SK-N-SH (cell line): Measurements from ENCODE around the gene CD40LG. TPM values are rescaled to one million over a fixed set of nuclear protein-coding genes. Genes with fewer than 3 reads are reported as not detected.

Experiments used
- CTCF ChIA-PET: fragments of 300-600, 350-600 bp; formaldehyde crosslinking; extraction: SDS; loops from one replicate; lab custom pipeline; 2021; lab: Yijun Ruan, JAX
- POLR2A ChIA-PET: fragments of 350-600 bp; sonication (Branson Sonifier 250); formaldehyde crosslinking; extraction: SDS; loops from one replicate; lab custom pipeline; 2020; ENCODE audit warnings: antibody characterized with exemption, inconsistent platforms; lab: Yijun Ruan, JAX
- DNase-seq: peaks from one replicate; pipeline ENCODE4 v3.0.0; 2012
- H2AFZ ChIP-seq: fragments of 200-600 bp; sonication (generic); 2 replicates; pipeline ENCODE4 v1.8.1; 2016; ENCODE audit warnings: antibody characterized with exemption, mild to moderate bottlenecking, low read depth
- H3F3A ChIP-seq: fragments of 200-600 bp; sonication (generic); replicated peaks from 2 replicates; pipeline ENCODE3; 2016; ENCODE audit warnings: antibody characterized with exemption, mild to moderate bottlenecking; ENCODE audit not compliant: insufficient read depth
- H3K27ac ChIP-seq, 2 experiments: fragments of 200-500 bp in 1 of 2; fragments of 200-600 bp in 1 of 2; sonication (Bioruptor generic) in 1 of 2; sonication (generic), shearing (Covaris generic) in 1 of 2; 2 replicates each; pipeline versions ENCODE4 v1.5.1 to v1.6.1; 2014 to 2016; ENCODE audit warnings: low read depth in 2 of 2, inconsistent platforms in 1 of 2, low read length in 1 of 2, mild to moderate bottlenecking in 1 of 2, mixed read lengths in 1 of 2
- H3K27me3 ChIP-seq: fragments of 200-600 bp; sonication (generic), shearing (Covaris generic); 2 replicates; pipeline ENCODE4 v1.6.1; 2016; ENCODE audit warnings: mixed run types; ENCODE audit not compliant: insufficient read depth
- H3K36me3 ChIP-seq, 2 experiments: fragments of 200-500 bp in 1 of 2; fragments of 200-600 bp in 1 of 2; sonication (Bioruptor generic) in 1 of 2; sonication (generic) in 1 of 2; replicated peaks in 1 of 2; 2 replicates each; pipeline versions ENCODE3 to v1.5.1; 2014 to 2016; ENCODE audit warnings: low read length in 1 of 2, mild to moderate bottlenecking in 1 of 2; ENCODE audit not compliant: insufficient read depth in 2 of 2, control insufficient read depth in 1 of 2
- H3K4me1 ChIP-seq, 2 experiments: fragments of 200-500 bp in 1 of 2; fragments of 200-600 bp in 1 of 2; sonication (Bioruptor generic) in 1 of 2; sonication (generic), shearing (Covaris generic) in 1 of 2; 2 replicates each; pipeline versions ENCODE4 v1.5.1 to v1.6.1; 2014 to 2016; ENCODE audit warnings: low read depth in 1 of 2, low read length in 1 of 2, mixed run types in 1 of 2; ENCODE audit not compliant: insufficient read depth in 2 of 2, control insufficient read depth in 1 of 2
- H3K4me2 ChIP-seq: fragments of 200-600 bp; sonication (generic), shearing (Covaris generic); 2 replicates; pipeline ENCODE4 v1.6.1; 2017; ENCODE audit warnings: mixed run types
- H3K4me3 ChIP-seq, 2 experiments: fragments of 200-500 bp in 1 of 2; fragments of 200-600 bp in 1 of 2; sonication (Bioruptor generic) in 1 of 2; sonication (generic), shearing (Covaris generic) in 1 of 2; 2 replicates each; pipeline versions ENCODE4 v1.5.1 to v1.8.1; 2014 to 2016; ENCODE audit warnings: low read depth in 2 of 2, inconsistent platforms in 1 of 2, low read length in 1 of 2, mild to moderate bottlenecking in 1 of 2, mixed read lengths in 1 of 2, moderate library complexity in 1 of 2
- H3K79me2 ChIP-seq: fragments of 200-600 bp; sonication (generic); 2 replicates; pipeline ENCODE4 v1.8.1; 2017; ENCODE audit warnings: mild to moderate bottlenecking; ENCODE audit not compliant: insufficient read depth
- H3K9ac ChIP-seq: fragments of 200-600 bp; sonication (generic); 2 replicates; pipeline ENCODE4 v1.6.1; 2017; ENCODE audit warnings: mixed run types
- H3K9me2 ChIP-seq: fragments of 200-600 bp; sonication (generic); 2 replicates; pipeline ENCODE4 v1.6.1; 2017; ENCODE audit warnings: mixed run types
- H3K9me3 ChIP-seq: fragments of 200-600 bp; sonication (generic); 2 replicates; pipeline ENCODE4 v1.6.1; 2017; ENCODE audit warnings: mixed run types, mild to moderate bottlenecking, moderate library complexity
- H4K20me1 ChIP-seq: fragments of 200-600 bp; sonication (generic); 2 replicates; pipeline ENCODE4 v1.6.1; 2017; ENCODE audit warnings: mild to moderate bottlenecking, mixed run types; ENCODE audit not compliant: insufficient read depth
- FOSL2 ChIP-seq: IDR thresholded peaks from 2 replicates; pipeline ENCODE4 v1.4.0; 2012; ENCODE audit warnings: low read depth, mild to moderate bottlenecking, moderate library complexity, borderline replicate concordance
- IRF3 ChIP-seq: fragments of 150-350 bp; IDR thresholded peaks from 2 replicates; pipeline ENCODE4 v1.6.1; 2016; ENCODE audit warnings: mild to moderate bottlenecking, low read depth, low read length
- JUND ChIP-seq: IDR thresholded peaks from 2 replicates; pipeline ENCODE4 v1.4.0; 2012
- NFIC ChIP-seq: IDR thresholded peaks from 2 replicates; pipeline ENCODE4 v1.4.0; 2012; ENCODE audit warnings: borderline replicate concordance
- NRF1 ChIP-seq: IDR thresholded peaks from 2 replicates; pipeline ENCODE4 v1.6.1; 2012; ENCODE audit warnings: low read depth, mild to moderate bottlenecking, low read length
- POLR2AphosphoS5 ChIP-seq: IDR thresholded peaks from 2 replicates; pipeline ENCODE4 v1.6.1; 2012; ENCODE audit warnings: low read depth, low read length
- SMC3 ChIP-seq: IDR thresholded peaks from 2 replicates; pipeline ENCODE4 v1.6.1; 2012; ENCODE audit warnings: low read depth, low read length, improper control_type of control experiment
- USF1 ChIP-seq: IDR thresholded peaks from 2 replicates; pipeline ENCODE4 v1.4.0; 2012; ENCODE audit warnings: low read depth, borderline replicate concordance
- whole genome bisulfite sequencing: methylation state at CpG from one replicate; pipeline ENCODE4 v1.1.6; 2017; ENCODE audit warnings: low lambda C conversion rate; 5-methylcytosine and 5-hydroxymethylcytosine counted together
- polyA plus RNA-seq, 3 experiments: library from polyadenylated mRNA; depleted of rRNA; stranded (reverse); fragments of >200 nt; gene quantifications; 2 replicates each; pipeline ENCODE4 v1.2.3, GENCODE V29; 2012

CD40LG gene
- polyA plus RNA-seq, 1 of the 3 experiments (the other 2 are of a cell fraction) = not detected

- TF ChIP-seq IRF3 (no peak), FOSL2 (no peak)
Observed at GRCh38 chrX:136666088-136666487, 18.1 kb downstream of the CD40LG start (continued).

- H3F3A ChIP-seq = no peaks in the 10 kb centered on the region
- H3K9me2 ChIP-seq = no peaks in the 10 kb centered on the region
- no peaks in the 10 kb centered on the region for H3K79me2 ChIP-seq
- TF ChIP-seq JUND (no peak), POLR2AphosphoS5 (no peak), IRF3 (no peak), NRF1 (no peak), SMC3 (no peak), USF1 (no peak), FOSL2 (no peak)
- no peak overlapping the region for H3K4me3 ChIP-seq
- H3K27ac ChIP-seq = no peak overlapping the region
- H4K20me1 ChIP-seq = no peaks in the 10 kb centered on the region
- no peak overlapping the region for H2AFZ ChIP-seq
- 41% methylated on average over 10 of the region's 10 CpGs for WGBS
- H3K4me2 ChIP-seq = no peak overlapping the region
- H3K4me1 ChIP-seq = no peaks in the 10 kb centered on the region
- no peaks in the 10 kb centered on the region for H3K36me3 ChIP-seq
- DNase-seq = no peak
- CTCF ChIA-PET = no interaction called here
- H3K9ac ChIP-seq = no peak overlapping the region
- no peaks in the 10 kb centered on the region for H3K27me3 ChIP-seq
- POLR2A ChIA-PET = no interaction called here
- no peaks in the 10 kb centered on the region for H3K9me3 ChIP-seq
Observed at GRCh38 chrX:136667446-136668168, 19.6 kb downstream of the CD40LG start.

GRCh38 chrX:136671006-136671610 lies 23.1 kb downstream of the CD40LG start:
- no peak overlapping the region for H3K4me2 ChIP-seq
- ChIA-PET POLR2A (no interaction called here), CTCF (interaction anchor here (1.9 kb wide), 1 partner anchor 24 kb away, joined by 4 read pairs; no protein-coding TSS in a partner anchor)
- H3K9ac ChIP-seq = no peak overlapping the region
- no peaks in the 10 kb centered on the region for H3K79me2 ChIP-seq
- H3K4me3 ChIP-seq = no peak overlapping the region
- no peaks in the 10 kb centered on the region for H3K27me3 ChIP-seq
- 41% methylated on average over 3 of the region's 3 CpGs for WGBS
- H3F3A ChIP-seq = no peaks in the 10 kb centered on the region
- no peaks in the 10 kb centered on the region for H3K9me3 ChIP-seq
- no peak overlapping the region for H3K27ac ChIP-seq
- no peak overlapping the region for H2AFZ ChIP-seq
- no peak for TF ChIP-seq USF1
- no peak for TF ChIP-seq NFIC
- TF ChIP-seq, all 33 proteins: peak for 0
- Histone ChIP-seq H3K4me1 (no peaks in the 10 kb centered on the region), H3K36me3 (no peaks in the 10 kb centered on the region), H4K20me1 (no peaks in the 10 kb centered on the region), H3K9me2 (no peaks in the 10 kb centered on the region)
- DNase-seq = no peak
